Stimulated activated CD8-positive, alpha-beta memory T cell treated with anti-CD3 and anti-CD28 coated beads, Interleukin-15, amount 100 ng/mL, for 4 hours (primary cell): ENCODE results near the gene RFPL3.
"Not testable (repeated sequence)": the region's sequence is repeated elsewhere in the genome, so short reads cannot be mapped to it uniquely, and the experiment has no call there.

Source experiments
- DNase-seq, 2 donors: peaks; one replicate each; pipeline ENCODE4 v3.0.0-alpha.2; 2020; ENCODE audit warnings: low read depth in 2 of 2

Gene RFPL3

DNA sequence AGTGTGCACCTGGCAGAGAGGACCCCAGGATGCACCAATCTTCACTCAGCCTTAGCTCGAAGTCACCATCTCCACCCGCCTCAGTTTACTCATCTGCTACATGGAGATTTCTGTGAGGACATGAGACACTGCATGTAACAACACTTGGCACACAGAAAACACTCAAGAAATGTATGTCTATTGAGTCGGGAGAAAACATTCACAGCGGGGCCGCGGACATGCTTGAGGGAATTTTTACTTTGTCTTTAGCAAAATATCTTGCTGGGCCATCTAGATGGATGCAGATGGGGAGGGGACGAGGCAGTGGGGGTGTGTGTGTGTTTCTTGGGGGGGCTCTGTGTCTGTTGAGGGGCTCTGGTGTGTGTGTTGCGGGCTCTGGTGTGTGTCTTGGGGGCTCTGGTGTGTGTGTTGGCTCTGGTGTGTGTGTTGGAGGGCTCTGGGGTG lies 28.4 kb upstream of the RFPL3 start:
- DNase-seq: no peak

DNA sequence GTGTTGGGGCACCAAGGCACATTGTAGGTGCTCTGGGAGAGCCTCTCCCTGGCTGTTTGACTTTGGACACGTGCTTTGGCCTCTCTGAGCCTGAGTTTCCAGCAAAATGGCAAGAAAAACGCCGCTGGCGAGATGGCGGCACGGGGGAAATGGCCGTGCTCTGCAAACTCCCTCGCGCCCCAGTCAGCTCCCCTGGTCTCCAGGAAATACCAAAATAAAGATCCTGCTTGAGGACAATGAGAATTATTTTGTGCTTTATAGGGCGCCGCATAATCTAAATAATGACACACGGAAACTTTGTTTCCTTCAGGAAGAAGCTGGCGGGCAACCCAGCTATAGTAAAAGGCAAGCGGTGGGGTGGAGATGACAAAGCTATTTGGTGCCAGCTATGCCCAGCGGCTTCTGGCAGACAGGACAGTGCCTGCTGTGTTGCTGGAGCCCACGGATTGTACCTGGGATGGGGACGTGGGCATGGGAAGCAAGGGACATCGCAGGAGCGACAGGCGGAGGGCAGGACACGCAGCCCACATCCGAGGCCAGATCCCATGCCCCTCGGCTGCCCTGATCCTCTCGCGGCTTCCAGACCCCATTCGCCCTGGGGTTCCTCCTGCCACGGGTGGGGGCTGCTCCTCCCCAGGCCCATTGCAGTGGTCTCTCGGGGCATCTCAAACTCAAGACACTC lies 26.3 kb upstream of the RFPL3 start:
- DNase-seq: no peak

DNA sequence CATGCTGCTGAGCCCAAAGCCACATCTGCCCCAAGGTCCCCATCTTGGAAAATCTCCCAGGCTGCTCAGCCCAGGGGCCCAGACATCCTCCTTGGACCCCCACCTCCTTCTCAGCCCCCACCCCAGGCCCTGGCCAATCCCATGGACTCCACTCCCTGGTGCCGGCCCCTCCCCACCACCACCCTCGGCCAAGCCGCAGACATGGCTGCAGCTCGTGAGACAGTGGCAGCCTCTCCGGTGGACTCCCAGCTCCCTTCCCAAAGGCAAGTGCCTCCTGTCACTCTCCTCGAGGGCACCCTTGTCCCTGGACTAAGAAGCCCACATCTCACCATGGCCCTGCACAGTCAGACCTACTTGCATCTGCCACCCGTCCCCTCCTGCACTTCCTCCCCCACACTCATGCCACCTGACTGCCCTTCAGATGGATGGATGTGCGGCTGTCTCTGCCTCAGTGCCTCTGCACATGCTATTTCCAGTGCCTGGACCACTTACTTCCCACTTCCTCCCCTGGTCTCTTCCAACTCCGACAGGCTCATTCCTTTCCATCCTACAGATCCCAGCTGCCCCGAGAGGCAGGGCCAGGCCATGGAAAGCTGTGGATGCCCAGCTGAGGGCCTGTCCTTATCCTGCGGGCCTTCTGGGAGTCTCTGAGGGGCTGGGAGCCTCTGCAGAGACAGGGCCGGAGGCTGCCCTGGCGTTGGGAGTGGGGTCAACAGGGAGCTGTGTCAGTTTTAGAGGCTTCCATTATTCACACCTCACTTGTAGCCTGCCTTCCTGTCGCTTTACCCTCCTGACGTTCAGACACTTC lies 25.5 kb upstream of the RFPL3 start:
- DNase-seq: no peak

DNA sequence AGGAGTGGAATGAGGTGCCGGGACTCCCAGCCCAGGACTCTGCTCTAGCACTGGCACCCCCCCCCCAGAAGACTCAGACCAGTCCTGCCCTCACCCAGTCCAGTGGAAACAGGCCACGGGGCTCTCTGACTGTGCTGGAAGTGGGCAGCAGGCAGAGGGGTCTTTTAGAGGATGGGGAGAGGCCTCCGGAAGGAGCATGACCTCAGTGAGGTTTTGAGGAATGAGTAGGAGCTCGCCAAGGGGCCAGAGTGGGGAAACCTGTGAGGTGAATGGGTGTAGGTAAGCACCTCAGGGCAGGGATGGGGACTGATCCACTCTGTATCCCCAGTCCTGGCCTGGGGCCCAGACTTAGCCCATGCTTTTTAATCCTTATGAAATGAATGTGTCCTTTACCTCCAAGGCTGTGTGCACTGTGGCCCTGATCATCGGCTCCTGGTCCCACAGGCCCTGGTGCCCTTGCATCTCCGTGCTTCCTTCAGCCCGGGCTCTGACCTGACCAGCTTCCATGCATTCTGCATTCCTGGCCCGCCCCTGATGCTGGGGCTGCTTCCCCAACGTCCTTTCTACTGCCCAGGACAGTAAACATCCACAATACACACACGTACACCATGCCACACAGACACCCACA lies 24.4 kb upstream of the RFPL3 start:
- no peak for DNase-seq

DNA sequence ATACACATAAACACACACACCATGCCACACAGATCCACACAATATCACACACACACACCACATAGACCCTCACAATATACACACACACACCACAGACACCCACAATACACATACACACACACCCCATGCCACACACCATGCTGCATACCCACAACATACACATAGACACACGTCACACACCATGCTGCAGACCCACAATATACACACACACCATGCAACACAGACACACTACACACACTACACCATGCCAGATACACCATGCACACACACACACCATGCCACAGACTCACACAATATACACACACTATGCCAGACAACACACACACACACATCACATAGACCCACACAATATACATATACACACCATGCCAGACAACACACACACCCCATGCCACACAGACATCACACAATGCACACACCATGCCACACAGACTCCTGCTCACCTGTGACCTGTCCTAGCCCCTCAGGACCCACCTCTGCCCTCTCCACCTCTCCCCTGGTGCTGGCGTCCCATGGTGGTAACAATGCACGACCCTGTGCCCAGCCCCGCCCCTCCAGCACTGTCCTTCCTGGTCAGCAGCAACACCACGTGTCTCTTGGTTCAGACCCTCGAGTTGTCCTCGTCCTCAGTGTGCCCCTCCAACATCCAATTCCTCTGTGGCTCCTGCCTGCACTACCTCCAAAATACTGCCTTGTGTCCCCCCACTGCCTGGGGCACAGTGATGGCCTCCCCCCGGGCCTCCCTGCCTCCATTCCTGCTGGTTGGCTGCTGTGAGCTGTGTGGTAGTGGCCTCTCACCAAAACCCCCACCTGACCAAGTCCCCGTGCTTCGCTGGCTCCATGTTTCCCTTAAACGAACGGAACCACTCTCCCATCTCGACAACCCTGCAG lies 23.7 kb upstream of the RFPL3 start:
- no peak for DNase-seq

DNA sequence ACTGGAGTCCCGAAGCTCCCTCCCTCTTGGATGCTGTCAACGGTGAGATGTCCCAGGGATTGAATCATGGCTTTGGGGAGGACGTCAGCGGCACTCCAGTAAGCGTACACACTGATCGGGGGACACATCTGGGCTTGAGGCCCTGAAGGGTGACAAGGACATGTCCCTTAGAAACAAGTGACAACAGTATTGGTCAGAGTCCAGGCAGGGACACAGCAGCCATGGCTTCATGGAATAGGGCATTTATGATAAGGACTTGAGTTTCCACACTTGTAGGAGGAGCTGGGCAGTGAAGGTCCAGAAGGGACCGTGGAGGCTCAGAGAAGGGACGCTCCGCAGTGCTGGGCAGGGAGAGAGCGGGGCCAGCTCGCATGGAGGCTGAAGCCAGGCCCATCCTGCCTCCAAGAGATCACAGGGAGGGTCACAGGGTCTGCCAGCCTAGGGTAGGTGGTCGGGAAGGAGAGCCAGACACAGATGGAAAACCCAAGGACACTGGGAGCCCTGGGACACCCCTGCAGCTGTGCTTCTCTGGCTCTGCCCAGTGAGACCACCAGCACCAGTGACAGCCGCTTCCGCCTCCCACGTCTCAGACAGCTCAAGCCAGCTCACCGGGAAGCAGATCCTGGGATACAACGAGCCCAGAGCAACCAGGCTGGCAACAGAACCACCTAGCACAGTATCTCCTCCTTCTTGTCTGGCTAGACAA lies 22.9 kb upstream of the RFPL3 start:
- DNase-seq: no peak

DNA sequence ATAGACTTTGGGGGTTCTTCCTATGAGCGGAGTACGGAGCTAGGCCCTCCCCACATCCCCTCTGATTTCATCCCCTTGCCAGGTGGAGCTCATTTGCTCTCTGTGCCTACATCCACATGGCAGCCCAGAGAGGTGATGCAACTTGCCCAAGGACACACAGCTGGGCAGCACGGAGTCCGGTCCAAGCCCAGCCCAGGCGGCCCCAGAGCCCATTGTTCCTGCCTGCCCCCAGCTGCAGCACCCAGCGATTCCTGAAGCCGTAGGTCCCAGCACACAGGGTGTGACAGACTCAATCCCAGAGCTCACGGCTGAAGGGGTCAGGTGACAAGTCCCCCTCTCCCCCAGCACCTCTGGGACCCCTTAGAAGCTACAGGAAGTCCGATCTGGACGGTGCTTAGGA lies 22.2 kb upstream of the RFPL3 start:
- DNase-seq: no peak

DNA sequence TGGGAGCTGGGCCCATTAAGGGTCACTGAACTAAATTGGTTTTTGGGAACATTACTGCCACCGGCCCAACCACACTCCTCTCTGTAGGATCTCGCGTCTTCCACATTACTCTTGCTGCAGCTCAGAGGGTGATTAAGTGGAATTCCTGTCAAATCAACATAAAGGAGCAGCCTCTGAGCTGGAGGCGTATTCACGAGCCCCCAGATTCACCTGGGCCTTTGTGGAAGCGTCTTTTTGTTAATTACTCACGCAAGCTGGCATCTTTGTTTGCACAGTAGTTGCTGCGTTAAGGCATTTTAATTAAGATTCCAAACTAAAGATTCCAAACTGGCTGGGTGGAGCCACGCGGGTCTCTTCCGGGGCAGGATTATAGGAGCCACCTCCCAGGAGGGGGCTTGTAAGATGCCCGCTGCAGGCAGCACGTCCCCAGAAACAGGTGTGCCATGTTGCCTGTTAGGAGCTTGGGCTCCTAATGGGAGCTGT lies 21.5 kb upstream of the RFPL3 start:
- no peak for DNase-seq

DNA sequence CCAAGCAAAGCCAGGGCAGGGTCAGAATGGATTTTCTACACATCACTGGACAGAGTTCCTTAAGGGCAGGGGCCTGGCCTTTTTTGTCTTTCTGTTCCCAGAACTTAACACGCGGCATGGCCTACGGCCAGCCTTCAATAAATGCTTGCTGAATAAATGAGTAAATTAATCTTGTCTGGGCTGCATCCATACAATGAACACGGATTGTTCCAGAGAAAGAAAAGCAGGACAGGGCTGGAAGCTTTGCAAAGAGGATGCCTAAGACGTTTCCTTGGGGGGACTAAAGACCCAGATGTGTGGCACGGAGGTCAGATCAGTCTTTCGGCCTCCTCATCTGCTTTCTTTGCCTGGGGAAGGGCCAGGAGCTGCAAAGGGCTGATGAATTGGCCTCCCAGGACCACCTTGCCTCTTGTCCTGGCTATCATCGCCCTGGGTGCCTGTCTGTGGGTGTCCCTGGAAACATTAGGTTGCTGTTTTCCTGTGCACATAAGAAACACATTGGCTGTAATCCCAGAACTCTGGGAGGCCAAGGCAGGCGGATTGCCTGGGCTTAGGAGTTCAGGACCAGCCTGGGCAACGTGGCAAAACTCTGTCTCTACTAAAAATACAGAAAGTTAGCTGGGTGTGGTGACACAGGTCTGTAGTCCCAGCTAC lies 20.8 kb upstream of the RFPL3 start:
- no peak for DNase-seq

DNA sequence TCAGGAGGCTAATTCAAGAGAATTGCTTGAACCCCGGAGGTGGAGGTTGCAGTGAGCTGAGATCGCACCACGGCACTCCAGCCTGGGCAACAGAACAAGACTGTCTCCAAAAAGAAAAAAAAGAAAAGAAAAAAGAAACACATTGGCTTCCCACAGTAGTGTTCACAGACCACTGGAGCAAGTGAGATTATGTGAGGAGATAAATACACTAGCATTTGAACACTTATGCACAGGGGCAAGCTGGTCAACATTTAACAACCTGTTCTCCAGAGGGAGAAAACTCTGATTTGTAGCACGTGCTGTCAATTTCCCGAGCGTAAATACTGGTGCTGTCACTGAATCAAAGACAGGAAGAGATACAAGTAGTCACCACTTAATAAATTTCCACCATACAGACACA lies 20.2 kb upstream of the RFPL3 start:
- not testable (repeated sequence) for DNase-seq

DNA sequence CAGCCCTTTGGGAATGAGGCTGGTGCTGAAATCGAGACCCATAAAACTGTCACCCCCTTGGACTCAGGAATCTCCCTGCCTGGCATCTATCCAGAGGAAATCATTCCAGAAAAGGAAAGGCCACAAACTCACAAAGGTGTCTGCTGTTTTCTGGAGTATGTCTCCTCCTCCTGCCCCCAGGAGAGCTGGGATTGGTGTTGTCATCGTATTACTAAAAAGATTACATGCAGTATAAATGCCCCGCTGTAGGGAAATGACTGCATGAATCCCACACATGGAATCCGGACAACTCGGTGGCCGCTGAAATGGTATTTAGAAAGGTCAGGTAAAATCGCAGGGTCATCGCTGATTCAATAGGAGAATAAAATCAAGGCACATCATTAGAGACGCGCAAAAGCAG lies 18.9 kb upstream of the RFPL3 start:
- no peak for DNase-seq

DNA sequence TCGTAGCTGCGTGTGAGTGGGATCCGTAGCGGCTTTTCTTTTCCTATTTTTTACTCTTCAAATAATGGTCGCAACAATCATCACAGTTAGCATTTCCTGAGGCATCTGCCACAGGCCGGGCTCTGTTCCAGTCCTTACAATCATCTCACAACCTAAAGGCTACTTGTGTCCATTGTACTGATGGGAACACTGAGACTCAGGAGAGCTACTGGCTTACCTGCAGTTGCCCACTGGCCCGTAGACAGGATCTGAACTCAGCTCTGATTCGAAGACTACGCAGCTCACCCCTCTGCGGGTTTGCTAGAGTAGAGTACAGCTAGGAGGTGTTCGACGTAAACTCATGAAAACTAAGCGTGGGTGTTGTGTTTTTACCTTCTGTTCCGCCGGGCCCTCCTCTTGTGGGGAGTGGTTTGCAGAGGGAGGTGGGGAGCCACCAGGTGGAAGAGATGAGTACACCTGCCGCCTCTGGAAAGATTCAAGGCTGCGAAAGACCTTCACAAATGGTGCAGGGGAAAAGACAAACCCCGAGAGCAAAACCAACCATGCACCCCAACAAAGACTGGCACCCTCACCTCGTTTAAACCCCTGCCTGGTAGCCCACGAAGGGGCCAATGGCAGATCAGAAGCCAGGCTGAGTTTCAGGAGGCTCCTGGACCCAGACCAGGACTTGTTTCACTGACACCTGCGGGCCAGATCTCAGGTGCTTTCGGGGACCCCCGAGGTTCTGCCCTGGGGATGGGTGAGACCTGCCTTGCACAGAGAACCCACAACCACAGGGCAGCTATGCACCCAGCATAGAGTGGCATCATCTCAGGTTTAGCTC lies 18.3 kb upstream of the RFPL3 start:
- DNase-seq: no peak

DNA sequence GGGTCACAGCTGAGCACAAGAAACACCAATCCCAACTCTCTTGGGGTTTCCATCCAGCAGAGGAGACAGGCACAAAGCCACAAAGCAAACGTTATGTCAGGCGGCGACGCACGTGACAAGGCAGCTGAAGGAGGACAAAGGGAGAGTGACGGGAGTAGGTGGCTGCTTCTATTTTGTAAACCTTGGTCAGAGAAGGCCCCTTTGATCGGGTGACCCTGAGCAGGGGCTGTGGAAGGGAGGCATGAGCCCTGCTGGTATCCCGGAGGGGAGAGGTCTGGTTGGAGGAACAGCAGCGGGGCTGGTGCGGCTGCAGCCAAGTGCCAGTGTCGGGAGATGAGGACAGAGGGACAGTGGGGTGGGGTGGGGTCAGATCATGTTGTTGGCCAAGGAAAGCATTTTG lies 17.3 kb upstream of the RFPL3 start:
- DNase-seq: no peak

DNA sequence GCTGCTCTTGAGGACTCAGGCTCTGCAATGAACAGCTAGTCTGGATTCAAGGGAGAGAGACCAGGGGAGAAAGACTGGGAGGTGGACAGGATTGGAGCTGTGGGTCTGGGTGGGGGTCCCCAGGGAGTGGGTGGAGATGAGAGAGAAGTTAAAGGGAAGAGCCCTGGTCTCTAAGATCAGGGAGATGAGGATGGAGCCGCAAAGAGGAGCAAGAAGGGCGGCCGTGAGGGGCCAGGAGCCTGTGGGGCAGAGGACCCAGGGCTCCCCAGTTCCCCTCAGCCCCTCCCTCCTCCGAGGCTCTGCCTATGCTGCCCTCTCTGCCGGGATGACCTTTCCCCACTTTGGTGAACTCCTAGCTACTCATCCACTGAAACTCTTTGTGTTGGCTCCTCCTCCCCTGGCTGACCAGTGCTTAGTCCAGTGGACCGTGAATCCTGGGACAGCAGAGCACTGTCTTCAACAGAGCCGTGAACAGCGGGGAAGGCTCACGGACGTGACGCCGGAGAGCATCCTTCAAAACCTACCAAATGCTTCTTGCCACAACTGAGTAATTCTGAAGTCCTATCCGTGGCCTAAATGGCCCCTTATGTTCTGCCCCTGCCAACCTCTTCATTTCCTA lies 16.4 kb upstream of the RFPL3 start:
- no peak for DNase-seq

DNA sequence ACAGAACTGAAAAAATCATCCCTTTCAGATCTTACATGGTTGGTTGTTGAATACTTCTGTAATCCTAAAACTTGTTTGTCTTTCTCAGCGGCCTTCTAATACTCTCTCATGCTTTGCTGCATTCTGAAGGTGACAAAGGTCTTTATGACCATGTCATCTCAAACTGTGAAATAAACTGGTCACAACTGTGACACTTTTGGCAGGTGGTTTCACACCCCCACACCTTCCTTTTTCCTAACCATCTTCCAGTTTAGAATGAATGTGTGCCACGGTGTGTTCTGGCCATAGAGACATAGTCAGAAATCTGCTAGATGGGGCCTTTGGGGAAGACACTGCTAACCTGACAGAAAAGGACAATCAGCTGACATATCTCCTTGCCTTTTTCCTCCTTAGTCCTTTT lies 14.7 kb upstream of the RFPL3 start:
- DNase-seq: no peak

DNA sequence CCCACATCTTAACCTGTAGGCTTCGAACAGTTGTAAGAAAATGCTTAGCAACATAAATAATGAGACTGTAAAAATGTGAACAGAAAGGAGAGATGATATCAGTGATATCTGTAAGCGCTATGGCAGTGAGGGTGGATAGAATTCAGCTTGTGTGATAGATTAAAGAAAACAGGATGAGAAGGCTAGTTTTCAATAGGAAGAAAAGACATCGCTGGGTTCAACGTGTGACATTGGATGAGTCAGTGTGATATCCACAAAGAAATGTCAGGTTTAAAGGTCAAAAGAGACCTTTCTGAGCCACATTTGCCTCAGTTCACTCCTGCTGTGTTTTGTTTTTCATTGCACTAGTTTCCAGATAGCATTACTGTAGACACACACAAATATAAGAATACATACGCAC lies 13.7 kb upstream of the RFPL3 start:
- DNase-seq: no peak

DNA sequence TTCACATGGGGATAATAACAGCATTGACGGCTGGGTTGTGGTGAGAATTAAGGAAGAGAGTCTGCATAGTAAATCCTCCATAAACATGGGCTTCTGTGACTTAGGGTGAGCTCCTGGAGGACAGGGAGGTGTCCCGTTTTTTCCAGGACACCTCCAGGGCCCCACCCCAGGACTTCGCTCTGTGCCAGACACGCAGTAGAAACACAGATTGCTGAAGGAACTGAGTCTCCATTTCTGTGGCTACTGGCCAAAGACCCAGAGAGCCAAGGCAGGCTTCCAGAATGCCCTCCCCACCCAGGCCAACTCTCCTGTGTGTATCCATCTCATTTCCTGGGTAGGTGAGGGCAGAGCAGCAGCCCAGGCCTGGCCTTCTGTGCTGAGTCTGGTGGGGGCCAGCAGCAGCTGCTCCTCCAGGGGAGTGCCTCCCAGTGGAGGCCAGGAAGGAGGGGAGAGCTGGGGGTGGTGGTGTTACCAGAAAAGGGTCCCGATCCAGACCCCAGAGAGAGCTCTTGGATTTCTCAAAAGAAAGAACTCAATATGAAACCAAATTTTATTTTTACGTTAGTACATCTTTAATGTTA lies 9.5 kb upstream of the RFPL3 start:
- DNase-seq: no peak

DNA sequence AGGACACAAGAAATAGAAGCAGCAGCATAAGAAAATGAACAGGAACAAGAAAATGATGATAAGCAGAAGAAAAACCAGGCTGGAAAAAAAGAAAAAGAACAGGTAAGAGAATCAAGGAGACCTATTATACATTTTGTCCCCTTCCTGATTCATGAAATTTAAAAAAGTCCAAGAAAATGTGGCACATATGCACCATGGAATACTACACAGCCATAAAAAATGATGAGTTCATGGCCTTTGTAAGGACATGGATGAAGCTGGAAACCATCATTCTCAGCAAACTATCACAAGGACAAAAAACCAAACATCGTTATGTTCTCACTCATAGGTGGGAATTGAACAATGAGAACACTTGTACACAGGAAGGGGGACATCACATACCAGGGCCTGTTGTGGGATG lies 5.8 kb upstream of the RFPL3 start:
- DNase-seq: not testable (repeated sequence)

DNA sequence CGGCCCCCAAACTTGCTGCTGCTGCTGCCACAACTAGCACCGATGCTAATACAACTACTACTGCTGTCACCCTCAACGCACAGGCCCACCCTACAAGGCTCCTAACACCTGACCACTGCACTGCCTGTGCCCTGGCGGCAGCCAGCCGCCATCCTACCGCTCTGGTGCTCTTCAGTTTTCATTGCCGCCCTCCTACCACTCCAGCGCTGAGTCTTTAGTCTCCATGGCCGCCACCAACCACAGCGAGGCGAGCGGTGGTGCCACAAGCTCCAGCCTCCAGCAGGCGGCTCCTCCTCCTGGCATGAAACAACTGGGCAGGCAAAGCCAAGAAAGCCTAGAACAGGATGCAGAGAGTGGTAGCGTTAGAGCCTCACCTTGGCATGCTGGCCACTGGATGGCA lies 5.0 kb upstream of the RFPL3 start:
- no peak for DNase-seq
